Measurements from ENCODE around the gene ADGRG6.

The ADGRG6 gene

DNA sequence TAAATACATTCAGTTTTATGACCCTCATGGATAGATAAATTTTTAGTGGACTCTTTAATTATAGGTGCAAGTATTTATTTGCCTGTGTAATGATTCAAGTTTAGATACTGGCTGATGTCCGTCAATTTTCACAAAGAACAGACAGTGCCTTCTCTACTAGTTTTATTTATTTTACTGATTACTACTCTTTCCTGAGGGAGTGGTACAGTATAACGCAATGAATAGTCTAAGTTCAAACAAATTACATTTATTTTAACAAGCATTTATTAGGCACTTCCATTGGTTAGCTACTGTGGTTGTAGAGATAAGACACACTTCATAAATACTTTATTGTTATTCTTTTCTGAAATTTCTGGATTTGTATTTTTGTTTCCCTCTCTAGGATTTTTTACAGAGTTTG lies 74.3 kb downstream of the ADGRG6 start:
- no peak for DNase-seq (ENCODE audit: low spot score)

- peak; percentile 53 for DNase-seq (ENCODE audit: low spot score)
Measured at GRCh38 chr6:142376800-142377496, 75.1 kb downstream of the ADGRG6 start.

DNA sequence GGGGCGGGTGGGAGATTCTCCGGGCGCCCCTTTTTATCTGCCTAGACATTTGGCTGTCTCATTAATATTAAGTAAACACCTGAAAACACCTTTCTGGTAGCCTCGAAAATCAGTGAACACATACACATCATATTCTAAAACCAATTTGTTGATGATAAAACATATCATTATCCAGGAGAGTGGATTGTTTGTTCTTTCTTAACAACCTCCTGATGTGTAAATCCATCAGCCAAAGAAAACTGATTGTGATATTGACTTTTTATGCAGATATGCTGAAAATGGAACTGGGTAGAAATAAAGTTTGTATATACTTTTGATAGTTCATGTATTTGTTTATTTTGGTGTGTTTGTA lies 75.7 kb downstream of the ADGRG6 start:
- DNase-seq (ENCODE audit: low spot score), result no peak

DNA sequence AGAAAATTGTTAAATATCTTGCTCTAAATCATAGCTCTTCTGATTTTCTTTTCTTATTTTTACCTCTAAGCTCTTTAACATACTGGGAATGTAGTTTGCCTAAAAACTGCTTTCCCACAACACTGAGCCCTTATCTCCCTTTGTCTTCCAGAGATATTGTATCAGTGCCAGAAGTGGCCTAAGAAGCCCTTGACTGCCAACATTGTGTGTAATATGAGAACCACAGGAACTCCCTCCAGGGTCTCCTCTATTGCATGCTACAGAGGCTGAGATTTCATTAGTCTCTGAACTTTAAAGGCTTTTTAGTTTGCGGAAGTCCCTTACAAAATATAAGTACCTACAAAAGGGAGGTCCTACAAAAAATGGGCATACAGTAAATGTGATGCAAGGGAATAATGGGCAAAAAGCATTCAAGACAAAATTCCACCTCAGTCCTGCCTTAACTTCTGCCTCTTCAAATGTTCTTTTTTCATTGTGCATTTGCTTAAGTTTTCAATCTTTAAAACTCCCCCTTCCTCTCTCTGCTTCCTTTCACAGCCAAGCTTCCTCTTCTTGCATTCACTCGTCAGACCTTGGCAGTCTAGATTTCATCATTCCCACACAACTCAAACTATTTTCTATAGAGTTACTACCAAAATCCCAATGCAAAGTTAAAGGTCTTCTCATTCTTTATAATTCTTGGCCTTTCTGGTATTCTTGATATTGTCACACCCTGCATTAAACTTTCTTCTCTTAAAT lies 76.5 kb downstream of the ADGRG6 start:
- no peak for DNase-seq (ENCODE audit: low spot score)

GRCh38 chr6:142380626-142381025 lies 78.8 kb downstream of the ADGRG6 start:
- DNase-seq (ENCODE audit: low spot score), result no peak

GRCh38 chr6:142381181-142381580 lies 79.4 kb downstream of the ADGRG6 start:
- DNase-seq (ENCODE audit: low spot score), result no peak

DNA sequence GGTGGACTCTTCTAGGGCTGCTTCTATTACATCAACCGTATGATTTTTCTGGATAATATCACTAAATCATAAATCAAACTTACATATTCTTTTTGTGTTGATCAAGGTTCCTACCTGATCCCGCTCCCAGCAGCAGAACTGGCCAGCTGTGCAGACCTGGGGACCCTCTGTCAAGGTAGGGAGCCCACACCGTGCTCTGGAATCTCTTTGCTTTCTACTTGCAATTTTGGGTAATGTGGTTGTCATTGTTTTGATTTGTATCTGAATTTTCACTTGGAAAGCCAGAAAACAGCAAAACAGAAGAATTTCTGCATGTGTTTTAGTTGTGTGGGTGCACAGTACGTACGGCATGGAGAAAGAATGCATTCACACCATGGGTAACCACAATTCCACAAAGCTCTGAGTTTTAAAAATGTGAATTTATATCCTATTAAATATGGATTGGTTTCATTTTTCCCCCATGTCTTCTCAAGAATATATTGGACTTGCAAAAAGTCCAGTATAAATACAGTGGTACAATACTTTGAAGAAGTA lies 80.1 kb downstream of the ADGRG6 start:
- DNase-seq (ENCODE audit: low spot score), result no peak

GRCh38 chr6:142384519-142385254 lies 82.9 kb downstream of the ADGRG6 start:
- no peak for DNase-seq (ENCODE audit: low spot score)

- no peak for DNase-seq (ENCODE audit: low spot score)
Measured at GRCh38 chr6:142385352-142385751, 83.5 kb downstream of the ADGRG6 start.

GRCh38 chr6:142386657-142387056 lies 84.8 kb downstream of the ADGRG6 start:
- DNase-seq (ENCODE audit: low spot score), result no peak

DNA sequence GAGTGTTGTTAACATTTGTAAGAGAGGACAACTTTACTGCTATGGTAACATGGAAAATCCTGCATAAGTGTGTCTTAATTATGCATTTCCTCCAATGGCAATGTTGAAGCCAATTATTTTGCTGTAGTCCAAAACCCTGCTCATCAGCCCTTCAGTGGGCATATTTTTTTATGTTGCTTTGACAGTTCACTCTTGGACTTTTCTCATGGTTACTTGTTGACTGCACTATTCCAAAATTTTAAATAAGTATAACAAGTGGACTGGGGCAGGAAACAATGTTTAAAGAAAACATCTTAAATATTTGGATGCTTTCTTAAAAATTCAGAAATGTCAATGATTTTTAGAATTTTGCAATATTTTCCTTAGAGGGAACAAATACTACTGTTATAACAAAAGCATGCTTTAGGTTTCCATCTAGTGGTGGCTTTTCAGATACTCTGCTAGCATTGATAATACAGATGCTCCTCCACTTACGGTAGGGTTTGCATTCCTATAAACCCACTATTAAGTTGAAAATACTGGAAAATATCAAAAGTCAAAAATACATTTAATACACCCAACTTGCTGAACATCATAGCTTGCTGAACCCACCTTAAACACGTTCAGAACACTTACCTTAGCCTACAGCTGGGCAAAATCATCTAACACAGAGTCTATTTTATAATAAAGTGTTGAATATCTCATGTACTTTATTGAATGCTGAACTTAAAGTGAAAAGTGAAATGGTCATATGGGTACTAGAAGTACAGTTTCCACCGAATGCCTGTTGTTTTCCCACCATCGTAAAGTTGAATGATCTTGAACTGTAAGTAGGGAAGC lies 86.4 kb downstream of the ADGRG6 start:
- no peak for DNase-seq (ENCODE audit: low spot score)

DNA sequence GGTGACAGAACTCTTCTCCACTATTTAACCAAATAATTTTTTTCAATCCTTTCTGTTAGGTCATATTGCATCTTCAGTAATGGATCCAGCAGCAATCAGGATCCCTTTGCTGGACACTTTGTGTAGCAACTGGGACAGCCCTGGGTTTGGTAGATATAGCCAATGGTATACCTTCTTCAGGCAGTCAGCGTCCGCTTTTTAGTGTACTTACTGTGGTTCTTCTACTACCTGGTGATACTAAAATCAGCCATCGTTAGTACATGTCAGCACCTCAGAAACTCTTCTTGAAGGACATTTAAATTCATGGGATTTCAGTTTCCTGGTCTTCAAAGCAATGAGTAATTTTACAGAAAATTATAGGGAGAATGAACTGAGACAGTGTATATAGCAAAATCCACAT lies 93.5 kb downstream of the ADGRG6 start:
- no peak for DNase-seq (ENCODE audit: low spot score)

- no peak for DNase-seq (ENCODE audit: low spot score)
Measured at GRCh38 chr6:142395768-142396231, 94.0 kb downstream of the ADGRG6 start.

DNA sequence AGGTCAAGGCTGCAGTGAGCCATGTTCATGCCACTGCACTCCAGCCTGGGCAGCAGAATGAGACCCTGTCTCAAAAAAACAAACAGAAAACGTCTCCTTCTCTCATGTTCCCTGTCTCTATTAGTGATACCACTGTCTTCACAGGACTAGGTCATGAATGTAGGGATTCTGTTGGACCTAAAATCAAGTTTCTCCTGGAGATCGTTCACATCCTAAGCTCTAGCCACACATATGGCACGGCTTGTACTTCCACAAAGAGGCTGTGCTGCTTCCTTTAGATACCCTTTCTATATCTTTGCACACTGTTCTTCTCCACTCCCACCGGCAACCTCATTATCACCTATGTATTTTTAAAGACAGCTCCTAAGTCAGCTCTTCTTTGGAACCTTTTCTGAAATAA lies 96.5 kb downstream of the ADGRG6 start:
- no peak for DNase-seq (ENCODE audit: low spot score)

GRCh38 chr6:142399739-142400138 lies 97.9 kb downstream of the ADGRG6 start:
- no peak for DNase-seq (ENCODE audit: low spot score)

DNA sequence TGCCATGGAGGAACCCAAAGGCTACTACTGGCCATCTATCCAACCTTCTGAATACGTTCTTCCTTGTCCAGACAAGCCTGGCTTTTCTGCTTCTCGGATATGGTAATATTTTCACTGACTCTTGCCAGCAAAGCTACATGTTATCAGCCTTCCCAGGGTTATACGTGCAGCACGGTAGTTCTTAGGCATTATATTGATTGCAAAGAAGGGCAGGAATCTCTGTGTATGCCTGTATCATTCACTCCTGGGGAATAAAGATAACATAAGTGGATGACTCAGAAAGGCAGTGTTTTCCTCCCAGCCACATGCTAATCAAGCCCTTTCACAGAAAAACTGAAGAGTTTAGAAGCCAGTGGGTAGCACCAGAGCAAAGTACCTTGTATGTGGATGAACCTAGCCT lies 98.7 kb downstream of the ADGRG6 start:
- no peak for DNase-seq (ENCODE audit: low spot score)

DNA sequence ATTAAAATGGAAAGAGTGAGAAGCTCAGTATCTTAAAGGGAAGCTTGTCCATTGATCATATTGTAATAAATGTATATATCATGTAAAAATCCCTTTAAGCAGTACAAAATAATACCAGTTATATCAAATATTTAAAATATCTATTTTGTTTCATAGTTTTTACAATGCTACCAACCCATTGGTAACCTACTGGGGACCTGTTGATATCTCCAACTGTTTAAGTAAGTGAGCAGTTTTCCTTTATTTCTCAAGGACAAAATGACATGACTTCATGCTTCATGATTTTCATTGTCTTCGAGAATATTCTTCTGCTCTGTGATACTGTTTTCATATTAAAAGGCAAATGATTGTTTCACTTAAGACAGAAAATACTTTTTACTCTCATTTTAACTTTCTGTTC lies 100.0 kb downstream of the ADGRG6 start:
- no peak for DNase-seq (ENCODE audit: low spot score)

DNA sequence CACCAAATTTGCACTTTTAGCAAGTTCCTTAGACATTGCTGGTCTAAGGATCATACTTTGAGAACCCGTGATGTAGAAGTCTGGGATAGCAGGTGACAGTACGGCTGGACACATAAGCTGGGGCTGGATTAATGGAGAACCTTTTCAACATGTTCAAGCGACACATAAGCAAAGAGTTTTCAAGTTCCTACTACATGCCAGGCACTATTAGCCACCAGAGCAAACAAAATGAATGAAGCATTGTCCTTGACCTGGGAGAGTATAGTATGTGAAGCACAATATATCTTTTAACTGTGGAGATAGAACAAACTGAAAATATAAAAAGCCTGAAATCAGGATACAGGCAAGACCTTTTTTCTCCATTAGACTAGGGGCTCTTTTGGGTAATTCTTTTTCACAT lies 102.9 kb downstream of the ADGRG6 start:
- DNase-seq (ENCODE audit: low spot score), result no peak

GRCh38 chr6:142406131-142406530 lies 104.3 kb downstream of the ADGRG6 start:
- no peak for DNase-seq (ENCODE audit: low spot score)

- DNase-seq (ENCODE audit: low spot score), result no peak
Measured at GRCh38 chr6:142407685-142408273, 106.0 kb downstream of the ADGRG6 start.

GRCh38 chr6:142408409-142408808 lies 106.6 kb downstream of the ADGRG6 start:
- DNase-seq (ENCODE audit: low spot score), result no peak

DNA sequence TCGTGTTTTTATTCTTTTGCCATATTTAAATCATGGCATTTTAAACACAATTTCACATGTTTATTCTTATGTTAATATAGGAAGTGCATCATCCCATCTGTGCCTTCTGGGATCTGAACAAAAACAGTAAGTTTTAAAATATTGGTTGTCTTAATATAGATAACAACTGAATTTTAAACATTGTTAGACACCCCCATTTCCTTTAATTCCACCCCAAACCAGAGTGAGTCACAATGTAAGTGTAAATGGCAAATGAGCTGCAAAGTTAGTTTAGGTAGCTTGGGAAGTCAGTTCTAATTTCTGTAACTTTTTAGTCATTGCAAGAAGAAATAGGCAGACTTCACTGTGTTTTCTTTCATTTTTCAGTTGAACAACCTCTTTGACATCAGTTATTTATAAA lies 108.0 kb downstream of the ADGRG6 start:
- DNase-seq (ENCODE audit: low spot score), result no peak

All from ecto neural progenitor cell (in vitro differentiated cells).